GM20000 (cell line): ENCODE data around the gene TBCK.

Experiments used
- DNase-seq: peaks from one replicate; pipeline ENCODE4 v3.0.0; 2012; ENCODE audit warnings: low spot score
- CTCF ChIP-seq: IDR thresholded peaks from 2 replicates; pipeline ENCODE4 v1.5.1; 2012; ENCODE audit warnings: mild to moderate bottlenecking, control low read depth; ENCODE audit errors: extremely low read depth, missing control alignments

TBCK gene

GRCh38 chr4:106092361-106093040, 223.5 kb downstream of the TBCK start:
- no peak for TF ChIP-seq CTCF
- no peak for DNase-seq

DNA sequence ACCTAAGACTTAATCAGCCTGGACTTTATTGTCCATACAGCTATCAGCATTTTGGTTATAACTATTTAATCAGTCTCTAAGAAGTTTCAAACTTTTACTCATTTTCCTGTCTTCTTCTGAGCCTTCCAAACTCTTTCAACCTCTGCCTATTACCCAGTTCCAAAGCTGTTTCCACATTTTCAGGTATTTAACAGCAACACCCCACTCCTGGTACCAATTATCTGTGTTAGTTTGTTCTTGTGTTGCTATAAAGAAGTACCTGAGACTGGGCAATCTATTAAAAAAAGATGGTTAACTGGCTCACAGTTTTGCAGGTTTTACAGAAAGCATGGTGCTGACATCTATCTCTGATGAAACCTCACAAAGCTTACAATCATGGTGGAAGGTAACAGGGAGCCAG, 225.2 kb downstream of the TBCK start:
- no peak for TF ChIP-seq CTCF
- DNase-seq, result no peak

DNA sequence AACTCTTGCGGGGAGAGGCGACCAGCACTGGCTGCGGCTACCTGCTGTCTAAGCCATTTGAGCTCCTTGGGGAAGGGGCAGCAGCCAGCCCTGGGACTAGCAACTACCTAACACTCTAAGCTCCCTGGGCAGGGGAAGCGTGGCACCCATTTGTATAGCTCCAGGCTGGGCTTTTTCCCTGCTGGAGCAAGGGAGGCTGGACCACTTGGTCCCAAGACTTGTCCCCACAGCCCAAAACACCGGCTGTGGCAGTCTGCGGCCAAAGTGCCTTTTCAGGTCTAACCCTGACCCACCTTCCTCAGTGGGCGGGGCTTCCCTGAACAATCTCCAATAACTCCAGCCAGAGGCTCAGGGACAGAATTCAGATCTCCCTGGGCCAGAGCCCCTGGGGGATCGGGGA, 232.9 kb downstream of the TBCK start:
- no peak for DNase-seq
- TF ChIP-seq CTCF, result no peak

DNA sequence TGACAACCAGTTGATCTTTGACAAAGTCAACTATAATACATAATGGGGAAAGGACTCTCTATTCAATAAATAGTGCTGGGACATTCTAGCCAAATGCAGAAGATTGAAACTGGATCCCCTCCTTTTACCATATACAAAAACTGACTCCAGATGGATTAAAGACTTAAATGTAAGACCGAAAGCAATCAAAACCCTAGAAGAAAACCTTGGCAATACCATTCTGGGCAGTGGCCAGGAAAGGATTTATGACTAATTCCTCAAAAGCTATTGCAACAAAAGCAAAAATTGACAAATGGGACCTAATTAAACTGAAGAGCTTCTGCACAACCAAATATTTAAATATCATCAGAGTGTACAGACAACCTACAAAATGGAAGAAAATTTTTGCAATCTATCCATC, 235.6 kb downstream of the TBCK start:
- TF ChIP-seq CTCF, result no peak

GRCh38 chr4:106079616-106080015, 236.4 kb downstream of the TBCK start:
- no peak for DNase-seq
- no peak for TF ChIP-seq CTCF

More for the DNA sequence above, 235.6 kb downstream of the TBCK start:
- no peak for DNase-seq

DNA sequence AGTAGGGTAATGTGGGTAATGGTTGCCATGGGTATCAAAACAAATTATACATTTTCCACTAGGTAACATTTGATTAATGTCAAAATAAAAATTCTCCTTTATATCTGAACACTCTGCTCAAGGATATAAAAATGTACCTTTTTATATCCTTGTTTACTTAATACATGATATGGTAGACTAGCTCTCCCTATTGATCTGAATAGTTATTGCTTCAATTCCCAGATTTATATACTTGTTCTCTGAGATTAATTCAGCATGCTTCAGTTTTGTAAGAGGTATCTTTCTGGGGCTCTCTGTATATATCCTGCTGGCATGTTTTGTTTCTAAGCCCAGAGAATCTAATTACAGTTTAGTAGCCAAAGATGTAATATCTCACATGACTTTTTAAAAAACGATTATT, 251.0 kb downstream of the TBCK start:
- no peak for TF ChIP-seq CTCF
- no peak for DNase-seq

- DNase-seq, result no peak
- TF ChIP-seq CTCF, result no peak
Measured at GRCh38 chr4:106063009-106063408, 253.0 kb downstream of the TBCK start.
